ENCODE data around the gene NPAS3.

The NPAS3 gene

DNA sequence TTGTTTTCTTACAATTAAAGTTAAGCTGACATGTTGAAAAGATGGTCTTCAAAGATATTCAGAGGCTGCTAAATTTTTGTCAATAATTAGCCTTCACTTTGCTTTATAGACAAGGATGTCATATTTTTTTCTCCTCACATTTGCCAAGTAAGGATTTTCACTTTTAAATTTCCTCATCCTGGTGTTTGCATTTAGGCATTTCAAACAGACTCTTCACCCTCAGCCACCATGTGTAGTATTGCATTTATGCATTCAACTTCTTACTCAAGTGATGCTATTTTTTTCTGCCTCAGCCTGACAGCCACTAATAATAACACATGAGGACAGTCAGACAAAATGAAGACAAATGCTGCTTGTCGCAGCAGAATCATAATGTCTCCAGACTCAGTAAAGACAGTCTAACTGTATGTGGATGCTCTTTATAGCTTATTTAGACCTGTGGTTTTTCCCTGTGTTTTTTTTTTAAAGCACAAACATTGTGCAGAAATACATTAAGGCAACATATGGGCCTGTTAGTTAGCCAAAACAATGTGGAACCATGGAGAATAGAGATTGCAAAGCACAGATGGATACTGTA lies 481.5 kb downstream of the NPAS3 start:
- DNase-seq = no peak

DNA sequence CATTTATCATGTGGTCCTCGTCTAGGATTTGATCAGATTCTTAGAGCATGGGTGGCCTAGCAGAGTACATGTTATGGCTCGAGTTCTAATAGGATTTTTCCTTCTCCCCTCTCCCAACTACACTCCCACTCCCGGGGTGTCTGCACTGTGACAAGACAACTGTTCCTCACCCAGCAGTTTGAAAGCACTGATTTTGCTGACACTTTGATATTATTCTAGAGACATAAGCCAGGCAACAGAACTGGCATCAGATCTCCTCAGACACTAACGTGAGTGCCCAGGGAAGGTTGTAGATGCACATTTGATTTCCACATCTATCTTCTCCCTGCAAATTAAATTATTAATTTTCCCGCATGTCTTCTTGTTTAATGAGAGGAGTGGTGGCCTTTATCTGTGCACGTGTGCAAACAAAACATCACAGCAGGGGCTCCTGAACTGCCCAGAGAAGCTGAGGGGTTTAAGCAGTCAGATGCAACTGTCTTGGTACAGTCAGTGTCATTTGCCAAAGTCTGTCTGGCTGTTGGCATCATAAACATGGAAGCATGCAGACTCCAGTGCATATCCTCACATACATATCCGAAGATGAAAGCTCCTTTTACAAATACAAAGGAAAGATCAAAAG lies 491.8 kb downstream of the NPAS3 start:
- no peak for DNase-seq

GRCh38 chr14:33432407-33433023 lies 493.8 kb downstream of the NPAS3 start:
- peak in 5 of 56 donors; percentile 2 to 49 (median 5) for DNase-seq

GRCh38 chr14:33433396-33433795 lies 494.7 kb downstream of the NPAS3 start:
- DNase-seq = no peak

DNA sequence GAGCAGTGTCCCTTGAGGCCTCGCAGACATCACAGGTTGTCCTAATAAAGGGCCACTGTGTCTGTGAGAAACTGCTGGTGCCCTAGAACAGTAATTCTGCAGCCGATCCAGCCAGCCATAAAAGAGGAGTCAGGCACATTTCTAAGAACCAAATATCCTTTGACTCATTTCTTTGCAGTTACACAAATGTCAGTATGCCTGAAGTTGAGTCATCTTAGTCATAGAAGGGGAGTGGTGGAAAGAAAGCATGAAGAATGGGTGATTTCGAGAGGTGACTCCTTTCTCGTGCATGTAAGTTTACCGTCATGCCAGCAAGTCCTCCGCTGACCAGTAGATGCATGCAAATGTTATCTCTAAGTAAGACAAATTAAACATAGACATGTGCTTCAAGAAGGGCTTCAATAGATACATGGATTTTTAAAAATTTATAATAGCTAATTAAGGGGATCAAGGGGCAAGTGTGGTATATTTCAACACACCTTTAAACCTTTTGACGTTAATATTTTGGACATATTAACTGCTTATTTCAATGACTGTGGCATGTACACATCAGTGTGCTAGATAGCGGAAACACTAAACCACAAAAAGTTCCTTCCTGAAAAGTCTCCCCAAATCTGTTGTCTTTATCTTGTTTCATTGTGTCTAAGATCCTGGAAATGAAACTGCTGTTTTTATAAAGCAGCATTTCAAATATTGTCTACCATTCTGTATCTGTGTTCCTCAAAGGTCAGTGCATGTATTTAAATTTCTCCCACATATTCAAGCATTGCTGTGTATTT lies 497.4 kb downstream of the NPAS3 start:
- DNase-seq = no peak

DNA sequence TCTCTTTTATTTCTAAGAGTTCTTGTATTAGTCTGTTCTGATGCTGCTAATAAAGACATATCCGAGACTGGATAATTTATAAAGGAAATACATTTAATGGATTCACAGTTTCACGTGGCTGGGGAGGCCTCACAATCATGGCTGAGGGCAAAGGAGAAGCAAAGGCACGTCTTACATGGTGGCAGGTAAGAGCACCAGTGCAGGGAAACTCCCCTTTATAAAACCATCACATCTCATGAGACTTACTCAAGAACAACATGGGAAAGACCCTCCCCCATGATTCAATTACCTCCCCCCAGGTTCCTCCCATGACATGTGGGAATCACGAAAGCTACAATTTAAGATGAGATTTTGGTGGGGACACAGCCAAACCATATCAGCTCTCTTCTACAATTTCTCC lies 503.0 kb downstream of the NPAS3 start:
- no peak for DNase-seq

GRCh38 chr14:33444136-33444535 lies 505.5 kb downstream of the NPAS3 start:
- DNase-seq = no peak

- no peak for DNase-seq
These were observed 510.6 kb downstream of the NPAS3 start for GRCh38 chr14:33449268-33449667.

DNA sequence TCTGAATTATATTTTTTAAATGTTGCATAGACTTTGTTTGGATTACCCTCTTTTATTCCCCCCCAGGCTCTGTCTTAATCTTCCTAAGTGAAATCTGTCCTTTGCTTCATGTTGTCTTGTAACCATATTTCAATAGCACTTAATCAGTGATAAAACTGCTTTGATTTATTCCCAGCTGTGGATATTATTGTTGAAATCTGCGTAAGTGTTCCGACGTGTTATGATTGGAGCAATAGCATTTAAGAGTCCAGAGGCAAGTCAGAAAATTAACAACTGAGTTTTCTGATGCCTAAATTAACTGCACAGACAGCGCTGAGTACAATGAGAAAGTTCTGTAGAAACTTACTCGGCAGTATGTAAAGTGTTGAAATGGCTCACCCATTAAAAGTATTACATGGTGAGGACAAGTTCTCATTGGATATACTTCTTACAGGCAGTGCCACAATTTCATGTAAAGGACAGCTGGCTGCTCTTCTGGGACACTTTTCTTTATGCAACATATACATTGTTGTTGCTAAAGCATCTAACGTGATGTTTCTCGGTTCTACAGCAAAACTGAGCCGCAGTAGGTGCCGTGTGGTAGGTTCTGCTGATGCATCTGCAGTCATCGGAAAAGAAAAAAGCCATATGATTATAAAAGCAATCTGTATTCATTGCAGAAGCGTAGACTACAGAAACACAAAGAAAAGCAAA lies 511.2 kb downstream of the NPAS3 start:
- no peak for DNase-seq

GRCh38 chr14:33450416-33450815 lies 511.7 kb downstream of the NPAS3 start:
- no peak for DNase-seq

DNA sequence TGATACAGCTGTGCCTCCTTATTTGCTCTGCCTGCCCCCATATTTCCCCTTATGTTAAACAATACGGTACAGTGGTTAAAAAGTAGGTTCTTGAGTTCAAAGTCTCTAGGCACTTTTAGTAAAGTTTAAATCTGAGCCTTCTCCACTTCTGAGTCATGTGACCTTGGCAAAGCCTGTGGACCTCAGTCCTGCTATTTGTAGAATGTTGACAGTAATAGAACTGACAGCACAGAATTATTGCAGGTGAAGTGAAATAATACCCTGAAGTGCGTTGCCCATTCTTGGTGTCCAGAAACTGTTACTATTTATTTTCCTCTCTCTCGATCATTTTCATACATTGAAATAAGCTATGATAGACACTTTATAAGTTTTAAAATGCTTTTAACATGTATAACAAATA lies 512.5 kb downstream of the NPAS3 start:
- no peak for DNase-seq

GRCh38 chr14:33452995-33453394 lies 514.3 kb downstream of the NPAS3 start:
- no peak for DNase-seq

DNA sequence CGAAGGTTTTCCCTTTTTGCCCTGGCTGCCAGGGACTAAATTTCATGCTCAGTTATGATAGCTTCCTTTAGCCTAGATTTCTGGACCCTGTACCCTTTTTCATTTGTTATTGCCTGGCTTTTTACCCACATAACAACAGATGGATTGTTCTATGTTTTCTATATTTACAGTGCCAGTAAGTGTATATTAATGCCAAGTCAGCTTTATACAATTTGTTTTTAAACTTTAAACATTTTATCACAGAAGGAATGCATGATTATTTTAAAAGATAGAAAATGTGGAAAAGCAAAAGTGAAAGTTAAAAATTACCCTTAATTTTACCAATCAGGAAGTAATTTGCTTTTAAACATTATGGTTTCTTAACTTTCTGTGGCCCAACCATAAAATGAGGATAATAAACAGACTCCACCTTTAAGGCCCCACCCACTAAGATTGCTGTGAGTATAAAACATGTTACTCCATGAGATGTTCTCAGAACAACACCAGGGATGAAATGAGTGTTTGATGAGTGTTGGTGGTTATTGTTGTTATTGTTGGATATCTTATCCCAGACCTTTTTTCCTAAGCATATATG lies 515.4 kb downstream of the NPAS3 start:
- DNase-seq = no peak

GRCh38 chr14:33454707-33455106 lies 516.0 kb downstream of the NPAS3 start:
- DNase-seq = no peak

DNA sequence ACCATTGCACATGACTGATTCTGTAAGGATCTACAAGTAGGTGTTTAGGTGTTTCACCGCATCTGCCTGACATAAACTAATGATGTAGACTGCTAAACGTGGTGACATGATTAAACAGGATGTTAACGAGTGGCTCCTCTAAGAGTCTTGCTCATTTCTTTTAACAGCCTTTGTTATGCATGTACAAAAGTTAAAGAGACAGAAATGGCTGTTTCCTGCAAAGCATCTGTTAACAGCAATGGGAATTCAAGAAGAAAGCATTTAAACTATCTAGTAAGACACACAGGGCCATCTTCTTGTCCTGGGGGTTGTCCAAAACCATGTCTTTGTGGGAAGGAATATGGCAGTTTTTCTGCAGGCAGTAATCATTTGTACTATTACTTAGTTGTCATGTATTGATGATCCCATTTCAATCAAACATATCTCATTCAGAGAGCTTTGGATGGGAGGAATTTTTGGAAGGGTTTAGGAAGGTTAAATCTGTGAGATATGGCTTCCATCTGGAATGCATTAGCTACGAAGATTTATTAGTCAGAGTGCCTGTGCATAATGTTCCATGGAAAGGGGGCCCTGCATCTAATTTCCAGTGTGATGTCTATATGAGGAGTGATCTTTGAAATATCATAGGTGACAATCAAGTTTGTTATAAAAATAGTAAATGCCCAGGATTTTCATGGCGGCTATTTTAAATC lies 517.1 kb downstream of the NPAS3 start:
- DNase-seq = no peak

DNA sequence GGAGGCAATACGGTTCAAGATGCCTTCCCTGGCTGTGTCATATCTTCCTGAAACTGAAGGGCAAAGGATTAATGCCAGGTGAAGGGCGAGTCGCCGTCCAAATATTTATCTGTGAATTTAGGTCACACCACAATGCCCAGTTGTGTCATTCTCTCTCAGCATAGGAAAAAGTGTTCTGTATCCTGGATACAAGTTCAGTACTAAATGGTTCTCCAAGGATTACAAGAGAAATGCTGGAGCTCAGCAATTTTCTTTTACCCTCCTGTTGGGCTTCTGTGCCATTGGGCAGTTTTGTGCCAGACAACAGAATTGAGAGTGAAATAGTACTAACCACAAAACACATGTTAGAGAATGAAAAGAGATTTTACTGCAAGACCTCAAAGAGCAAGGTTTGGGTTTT lies 518.3 kb downstream of the NPAS3 start:
- DNase-seq = peak in 2 of 56 donors; percentile 4 to 19

DNA sequence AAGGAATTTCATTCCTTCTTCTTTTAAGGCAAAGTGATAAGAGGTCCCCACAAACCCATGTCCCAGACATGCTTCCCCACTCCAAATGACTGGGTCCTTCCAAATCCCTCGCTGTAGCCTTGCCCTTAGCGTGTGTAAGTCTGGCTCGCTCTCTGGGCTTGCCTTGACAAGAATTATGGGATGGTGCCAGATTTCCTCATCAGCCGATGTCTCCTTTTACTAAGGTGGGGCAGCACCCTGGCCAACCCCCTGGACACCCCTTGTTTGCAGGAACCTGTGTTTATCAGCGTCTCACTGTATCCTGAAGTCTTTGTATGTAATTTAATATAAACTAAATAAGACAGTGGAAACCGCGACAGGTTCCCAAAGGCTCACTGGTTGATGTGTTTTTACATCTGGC lies 518.9 kb downstream of the NPAS3 start:
- no peak for DNase-seq

DNA sequence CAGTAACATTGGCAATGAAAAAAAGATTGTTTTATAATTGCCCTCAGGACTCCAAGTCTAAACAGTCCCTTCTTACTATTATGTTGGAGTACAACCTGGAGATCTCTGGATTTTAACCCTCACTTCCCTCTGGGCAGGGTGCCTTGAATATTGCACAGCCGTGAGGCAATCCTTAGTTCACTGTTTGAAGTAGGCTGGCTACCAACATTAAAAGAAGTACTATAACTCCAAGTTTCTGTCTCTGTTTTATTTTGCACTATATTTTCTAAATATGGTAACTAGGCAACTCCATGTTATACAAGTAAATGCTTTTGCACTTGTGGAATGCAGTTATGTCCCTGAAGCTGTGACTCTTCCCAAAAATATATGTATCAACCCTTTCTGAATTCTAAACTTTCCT lies 521.5 kb downstream of the NPAS3 start:
- DNase-seq = no peak

DNA sequence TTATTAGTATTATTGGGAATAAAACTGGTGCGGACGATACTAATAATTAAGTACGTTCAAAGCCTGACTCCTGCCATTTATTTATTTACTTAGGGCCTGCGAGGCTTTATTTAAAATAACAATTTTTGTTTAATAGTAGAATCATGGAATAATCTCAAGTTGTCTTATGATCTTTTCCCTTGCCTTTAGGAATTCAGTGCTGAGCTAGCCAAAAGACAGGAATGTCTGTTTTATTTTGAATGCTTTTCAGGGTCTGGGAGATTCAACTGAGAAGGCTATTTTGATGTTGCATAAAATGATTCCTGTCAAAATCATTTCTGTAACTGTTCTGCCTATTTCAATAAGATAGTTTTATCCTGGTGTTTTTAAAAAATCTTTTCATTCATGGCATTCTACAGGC lies 522.4 kb downstream of the NPAS3 start:
- DNase-seq = no peak

- no peak for DNase-seq
These were observed 525.1 kb downstream of the NPAS3 start for GRCh38 chr14:33463731-33464130.
